Measurements from ENCODE around the gene ZNF428.

- TF ChIP-seq CTCF (IDR thresholded peaks at IDR 0.05; ENCODE audit: insufficient read depth, low read length, poor library complexity, severe bottlenecking): no peak
- no peak for TF ChIP-seq EZH2phosphoT487 (conservative IDR thresholded peaks at IDR 0.05; ENCODE audit: low read length)
Observed at GRCh38 chr19:43609872-43610271, 9.6 kb downstream of the ZNF428 start.
